Stimulated activated CD8-positive, alpha-beta memory T cell treated with anti-CD3 and anti-CD28 coated beads, Interleukin-12 subunit alpha, Interleukin-12 subunit beta, amount 100 ng/mL, for 24 hours (primary cell): ENCODE measurements around the gene ADGRD1.
"Not testable (repeated sequence)": the region's sequence is repeated elsewhere in the genome, so short reads cannot be mapped to it uniquely, and the experiment has no call there.

Experiments
- DNase-seq: peaks from one replicate; pipeline ENCODE4 v3.0.0-alpha.2; 2020; ENCODE audit errors: extremely low read depth

Gene ADGRD1

GRCh38 chr12:131119345-131119744 is 165.6 kb downstream of the ADGRD1 start:
- not testable (repeated sequence) for DNase-seq

GRCh38 chr12:131119936-131120335 is 166.2 kb downstream of the ADGRD1 start:
- DNase-seq: no peak

- no peak for DNase-seq
These were observed 167.1 kb downstream of the ADGRD1 start for GRCh38 chr12:131120831-131121271.

GRCh38 chr12:131121705-131122405 is 168.1 kb downstream of the ADGRD1 start:
- DNase-seq: no peak

GRCh38 chr12:131122631-131123030 is 168.9 kb downstream of the ADGRD1 start:
- no peak for DNase-seq

- DNase-seq: no peak
These were observed 170.1 kb downstream of the ADGRD1 start for GRCh38 chr12:131123817-131124216.

GRCh38 chr12:131124487-131125280 is 171.0 kb downstream of the ADGRD1 start:
- no peak for DNase-seq

- DNase-seq: no peak
These were observed 173.0 kb downstream of the ADGRD1 start for GRCh38 chr12:131126662-131127173.

- no peak for DNase-seq
These were observed 174.8 kb downstream of the ADGRD1 start for GRCh38 chr12:131128556-131128955.

GRCh38 chr12:131128966-131129619 is 175.4 kb downstream of the ADGRD1 start:
- not testable (repeated sequence) for DNase-seq

- DNase-seq: no peak
These were observed 176.1 kb downstream of the ADGRD1 start for GRCh38 chr12:131129839-131130238.

- no peak for DNase-seq
These were observed 176.7 kb downstream of the ADGRD1 start for GRCh38 chr12:131130311-131130911.

GRCh38 chr12:131131077-131131807 is 177.5 kb downstream of the ADGRD1 start:
- no peak for DNase-seq

GRCh38 chr12:131131808-131132117 is 178.1 kb downstream of the ADGRD1 start:
- no peak for DNase-seq

GRCh38 chr12:131132118-131132892 is 178.6 kb downstream of the ADGRD1 start:
- DNase-seq: peak; percentile 46

- no peak for DNase-seq
These were observed 179.6 kb downstream of the ADGRD1 start for GRCh38 chr12:131133015-131133905.

- no peak for DNase-seq
These were observed 180.3 kb downstream of the ADGRD1 start for GRCh38 chr12:131133994-131134393.

- no peak for DNase-seq
These were observed 181.0 kb downstream of the ADGRD1 start for GRCh38 chr12:131134523-131135310.

- DNase-seq: no peak
These were observed 181.6 kb downstream of the ADGRD1 start for GRCh38 chr12:131135311-131135785.
